ENCODE data around the gene TMC6.
"Not testable (repeated sequence)": the region's sequence is repeated elsewhere in the genome, so short reads cannot be mapped to it uniquely, and the experiment has no call there.

Gene TMC6

GRCh38 chr17:78159575-78160158 is 31.1 kb upstream of the TMC6 start:
- DNase-seq = peak in 1 of 5 experiments; percentile 50

GRCh38 chr17:78154903-78155811 is 26.6 kb upstream of the TMC6 start:
- no peak for DNase-seq

GRCh38 chr17:78151514-78152008 is 23.0 kb upstream of the TMC6 start:
- no peak for DNase-seq

GRCh38 chr17:78148286-78149016 is 19.9 kb upstream of the TMC6 start:
- DNase-seq = no peak

GRCh38 chr17:78147315-78147998 is 18.9 kb upstream of the TMC6 start:
- DNase-seq = no peak

GRCh38 chr17:78146881-78147280 is 18.3 kb upstream of the TMC6 start:
- no peak for DNase-seq

GRCh38 chr17:78146471-78146869 is 17.9 kb upstream of the TMC6 start:
- no peak for DNase-seq

GRCh38 chr17:78144736-78145641 is 16.4 kb upstream of the TMC6 start:
- DNase-seq = no peak

GRCh38 chr17:78144147-78144719 is 15.7 kb upstream of the TMC6 start:
- no peak for DNase-seq

- no peak for DNase-seq
These were observed 14.9 kb upstream of the TMC6 start for GRCh38 chr17:78143214-78144146.

- no peak for DNase-seq
These were observed 13.7 kb upstream of the TMC6 start for GRCh38 chr17:78142119-78142861.

- no peak for DNase-seq
These were observed 13.0 kb upstream of the TMC6 start for GRCh38 chr17:78141437-78142118.

- peak; percentile 85 to 95 (median 95) for DNase-seq
These were observed 11.9 kb upstream of the TMC6 start for GRCh38 chr17:78140169-78141051.

GRCh38 chr17:78139861-78140168 is 11.3 kb upstream of the TMC6 start:
- DNase-seq = not testable (repeated sequence)

GRCh38 chr17:78138204-78139060 is 9.9 kb upstream of the TMC6 start:
- no peak for DNase-seq

GRCh38 chr17:78137392-78138203 is 9.0 kb upstream of the TMC6 start:
- DNase-seq = peak in 3 of 5 experiments; percentile 50 to 85 (median 51)
